Measurements from ENCODE around the gene LETMD1. TPM values are rescaled to one million over a fixed set of nuclear protein-coding genes. Genes with fewer than 3 reads are reported as not detected.

LETMD1 gene
- polyA plus RNA-seq, 2 of the 4 experiments (the other 2 are of a cell fraction): 29.6 to 72.9 TPM

- Histone ChIP-seq H3K4me3 (no peak overlapping the region), H3K4me1 (no peaks in the 10 kb centered on the region), H3K27ac (no peak overlapping the region), H3K9me3 (no peaks in the 10 kb centered on the region), H3K4me2 (no peak overlapping the region)
- DNase-seq (ENCODE audit: low read depth in 1 of 2, low spot score in 1 of 2) (no peak), FAIRE-seq (no peak), ATAC-seq (no peak)
- ChIA-PET POLR2A (no interaction called here), CTCF (interaction anchor here (0.6 to 2.0 kb wide), 5 partner anchors 9 to 585 kb away, joined by 3 to 5 read pairs (median 4); no protein-coding TSS in a partner anchor)
- TF ChIP-seq PHF8 (IDR thresholded peaks at IDR 0.05; ENCODE audit: borderline replicate concordance, low read depth): no peak
- TF ChIP-seq E2F6 (IDR thresholded peaks at IDR 0.05; ENCODE audit: borderline replicate concordance, low read depth): no peak
- TF ChIP-seq ESRRA (IDR thresholded peaks at IDR 0.05; ENCODE audit: borderline replicate concordance, low read length): no peak
- TF ChIP-seq HOXB13 (CRISPR knock-in tag; IDR thresholded peaks at IDR 0.05; ENCODE audit: low read depth): no peak
- no peak for TF ChIP-seq TP53 (CRISPR knock-in tag; IDR thresholded peaks at IDR 0.05)
- no peak for TF ChIP-seq TFCP2L1 (CRISPR knock-in tag; IDR thresholded peaks at IDR 0.05)
- 92% methylated on average over 8 of the region's 8 CpGs for WGBS (ENCODE audit: missing lambda C conversion rate)
These were observed 39.1 kb upstream of the LETMD1 start for GRCh38 chr12:51009056-51009440.

DNA sequence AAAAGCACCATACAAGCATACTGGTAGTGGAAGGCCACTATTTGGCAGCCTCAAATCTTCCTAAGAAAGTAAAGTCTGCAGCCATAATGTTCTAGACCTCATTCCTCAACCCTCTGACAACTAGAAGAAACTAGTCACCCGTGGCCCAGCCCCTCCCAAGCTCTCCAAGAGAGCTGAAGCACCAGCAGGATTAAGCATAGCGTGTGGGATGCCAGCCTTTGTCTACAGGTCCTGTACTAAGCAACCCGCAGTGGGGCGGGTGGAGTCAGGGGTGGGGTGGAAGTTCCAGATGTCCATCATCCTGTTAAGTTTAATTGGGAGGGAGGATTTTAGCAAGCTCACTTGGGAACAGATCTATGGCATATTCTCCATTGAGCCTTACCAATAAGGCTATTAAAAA is 36.2 kb upstream of the LETMD1 start:
- Histone ChIP-seq H3K27ac (no peak overlapping the region), H3K4me1 (no peaks in the 10 kb centered on the region; the same call in 2 of the 3 replicates), H3K4me3 (no peak overlapping the region), H3K9me3 (no peaks in the 10 kb centered on the region), H3K4me2 (no peak overlapping the region)
- DNase-seq (ENCODE audit: low read depth in 1 of 2, low spot score in 1 of 2) (no peak), ATAC-seq (no peak), FAIRE-seq (no peak)
- 87% methylated on average over 4 of the region's 4 CpGs for WGBS (ENCODE audit: missing lambda C conversion rate)
- ChIA-PET CTCF (interaction anchor here (1.8 kb wide), 1 partner anchor 26 kb away, joined by 5 read pairs; no protein-coding TSS in a partner anchor), POLR2A (no interaction called here)
- no peak for TF ChIP-seq MAFK (IDR thresholded peaks at IDR 0.05; ENCODE audit: partially characterized antibody)
- TF ChIP-seq CHD4 (IDR thresholded peaks at IDR 0.05; ENCODE audit: borderline replicate concordance): no peak

GRCh38 chr12:51012570-51013236 is 35.4 kb upstream of the LETMD1 start:
- no peak overlapping the region for H3K4me2 ChIP-seq
- ATAC-seq: no peak
- H3K4me1 ChIP-seq: peaks cover 6% of the 10 kb centered on the region; the same call in 1 of the 3 replicates
- ChIA-PET POLR2A (interaction anchor here (0.6 to 0.7 kb wide), 2 partner anchors 205 to 317 kb away, joined by 6 to 7 read pairs; partner anchors contain the start of gene POU6F1), CTCF (interaction anchor here (1.4 to 1.8 kb wide), 2 partner anchors 26 to 247 kb away, joined by 4 to 5 read pairs; no protein-coding TSS in a partner anchor)
- H3K27ac ChIP-seq: no peak overlapping the region
- no peak overlapping the region for H3K4me3 ChIP-seq
- WGBS (ENCODE audit: missing lambda C conversion rate): 87% methylated on average over 5 of the region's 5 CpGs
- no peak for DNase-seq (ENCODE audit: low read depth in 1 of 2, low spot score in 1 of 2)
- FAIRE-seq: no peak
- H3K9me3 ChIP-seq: no peaks in the 10 kb centered on the region
- TF ChIP-seq E2F6 (IDR thresholded peaks at IDR 0.05; ENCODE audit: borderline replicate concordance, low read depth): no peak
- no peak for TF ChIP-seq POLR2AphosphoS2 (conservative IDR thresholded peaks at IDR 0.05; ENCODE audit: low read length)
- no peak for TF ChIP-seq HOXB5 (CRISPR knock-in tag; IDR thresholded peaks at IDR 0.05)
- no peak for TF ChIP-seq FOSL2 (IDR thresholded peaks at IDR 0.05)
- TF ChIP-seq FOSL2 (CRISPR knock-in tag; IDR thresholded peaks at IDR 0.05): no peak
- TF ChIP-seq PHF8 (IDR thresholded peaks at IDR 0.05; ENCODE audit: borderline replicate concordance, low read depth): no peak
- no peak for TF ChIP-seq MAFK (IDR thresholded peaks at IDR 0.05; ENCODE audit: partially characterized antibody)
- TF ChIP-seq HOXA7 (CRISPR knock-in tag; IDR thresholded peaks at IDR 0.05): no peak

GRCh38 chr12:51013441-51013840 is 34.7 kb upstream of the LETMD1 start:
- FAIRE-seq (no peak), ATAC-seq (no peak), DNase-seq (ENCODE audit: low read depth in 1 of 2, low spot score in 1 of 2) (no peak)
- Histone ChIP-seq H3K4me2 (no peak overlapping the region), H3K9me3 (no peaks in the 10 kb centered on the region), H3K4me1 (peaks cover 6% of the 10 kb centered on the region; the same call in 1 of the 3 replicates), H3K4me3 (no peak overlapping the region), H3K27ac (no peak overlapping the region)
- no peak for TF ChIP-seq POLR2A (IDR thresholded peaks at IDR 0.05; ENCODE audit: low read length)
- TF ChIP-seq HEYL (CRISPR knock-in tag; IDR thresholded peaks at IDR 0.05): no peak
- TF ChIP-seq RCOR1 (IDR thresholded peaks at IDR 0.05; ENCODE audit: low read depth, low read length): no peak
- no peak for TF ChIP-seq RFX5 (IDR thresholded peaks at IDR 0.05)
- TF ChIP-seq SREBF2 (IDR thresholded peaks at IDR 0.05): no peak
- TF ChIP-seq MYC (IDR thresholded peaks at IDR 0.05; ENCODE audit: borderline replicate concordance, low read length): no peak
- no peak for TF ChIP-seq KDM5A (IDR thresholded peaks at IDR 0.05)
- TF ChIP-seq, protein P1, sequence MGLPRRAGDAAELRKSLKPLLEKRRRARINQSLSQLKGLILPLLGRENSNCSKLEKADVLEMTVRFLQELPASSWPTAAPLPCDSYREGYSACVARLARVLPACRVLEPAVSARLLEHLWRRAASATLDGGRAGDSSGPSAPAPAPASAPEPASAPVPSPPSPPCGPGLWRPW (IDR thresholded peaks at IDR 0.05): no peak
- TF ChIP-seq EP300 (IDR thresholded peaks at IDR 0.05): no peak
- no peak for TF ChIP-seq KDM1A (IDR thresholded peaks at IDR 0.05; ENCODE audit: low read depth)
- no peak for TF ChIP-seq NR3C1 (IDR thresholded peaks at IDR 0.05)
- TF ChIP-seq, protein P2, sequence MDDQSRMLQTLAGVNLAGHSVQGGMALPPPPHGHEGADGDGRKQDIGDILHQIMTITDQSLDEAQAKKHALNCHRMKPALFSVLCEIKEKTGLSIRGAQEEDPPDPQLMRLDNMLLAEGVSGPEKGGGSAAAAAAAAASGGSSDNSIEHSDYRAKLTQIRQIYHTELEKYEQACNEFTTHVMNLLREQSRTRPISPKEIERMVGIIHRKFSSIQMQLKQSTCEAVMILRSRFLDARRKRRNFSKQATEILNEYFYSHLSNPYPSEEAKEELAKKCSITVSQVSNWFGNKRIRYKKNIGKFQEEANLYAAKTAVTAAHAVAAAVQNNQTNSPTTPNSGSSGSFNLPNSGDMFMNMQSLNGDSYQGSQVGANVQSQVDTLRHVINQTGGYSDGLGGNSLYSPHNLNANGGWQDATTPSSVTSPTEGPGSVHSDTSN (IDR thresholded peaks at IDR 0.05): no peak
- no peak for TF ChIP-seq POLR2AphosphoS2 (conservative IDR thresholded peaks at IDR 0.05; ENCODE audit: low read length)
- TF ChIP-seq, protein P3, sequence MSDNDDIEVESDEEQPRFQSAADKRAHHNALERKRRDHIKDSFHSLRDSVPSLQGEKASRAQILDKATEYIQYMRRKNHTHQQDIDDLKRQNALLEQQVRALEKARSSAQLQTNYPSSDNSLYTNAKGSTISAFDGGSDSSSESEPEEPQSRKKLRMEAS (IDR thresholded peaks at IDR 0.05): no peak
- no peak for TF ChIP-seq JUNB (IDR thresholded peaks at IDR 0.05)
- TF ChIP-seq, protein P4, sequence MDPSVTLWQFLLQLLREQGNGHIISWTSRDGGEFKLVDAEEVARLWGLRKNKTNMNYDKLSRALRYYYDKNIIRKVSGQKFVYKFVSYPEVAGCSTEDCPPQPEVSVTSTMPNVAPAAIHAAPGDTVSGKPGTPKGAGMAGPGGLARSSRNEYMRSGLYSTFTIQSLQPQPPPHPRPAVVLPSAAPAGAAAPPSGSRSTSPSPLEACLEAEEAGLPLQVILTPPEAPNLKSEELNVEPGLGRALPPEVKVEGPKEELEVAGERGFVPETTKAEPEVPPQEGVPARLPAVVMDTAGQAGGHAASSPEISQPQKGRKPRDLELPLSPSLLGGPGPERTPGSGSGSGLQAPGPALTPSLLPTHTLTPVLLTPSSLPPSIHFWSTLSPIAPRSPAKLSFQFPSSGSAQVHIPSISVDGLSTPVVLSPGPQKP (IDR thresholded peaks at IDR 0.05; ENCODE audit: low read depth, low read length): no peak
- ChIA-PET CTCF (interaction anchor here (1.4 to 1.8 kb wide), 2 partner anchors 27 to 248 kb away, joined by 4 to 5 read pairs; no protein-coding TSS in a partner anchor), POLR2A (interaction anchor here (0.6 to 0.7 kb wide), 2 partner anchors 205 to 318 kb away, joined by 6 to 7 read pairs; partner anchors contain the start of gene POU6F1)
- WGBS (ENCODE audit: missing lambda C conversion rate): 93% methylated on average over 7 of the region's 7 CpGs
